ENCODE data around the gene PPHLN1.
A peak's percentile ranks its signal among the peaks of the same experiment; 100 is the strongest.

The PPHLN1 gene

DNA sequence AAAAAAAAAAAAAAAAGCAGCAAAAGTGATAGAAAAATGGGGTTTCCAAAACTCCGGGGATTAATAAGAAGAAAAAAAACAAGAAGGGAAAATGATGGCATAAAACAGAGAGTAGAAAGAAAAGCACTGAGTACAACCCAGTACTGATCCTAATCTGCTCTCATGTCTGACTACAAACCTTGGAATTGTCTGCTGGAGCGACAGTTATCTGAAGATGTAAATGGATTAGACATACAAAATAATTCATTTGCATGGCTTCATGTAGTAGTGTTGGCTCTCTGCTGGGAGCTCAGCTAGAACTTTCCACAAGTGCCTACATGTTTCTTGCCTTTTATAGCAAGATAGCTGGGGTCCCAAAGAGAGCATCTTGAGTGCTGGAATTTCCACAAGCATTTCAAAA is 34.3 kb upstream of the PPHLN1 start:
- TF ChIP-seq ZFP30 (CRISPR knock-in tag; IDR thresholded peaks at IDR 0.05) (no peak), SNAI2 (CRISPR knock-in tag; IDR thresholded peaks at IDR 0.05) (peak; percentile 19; the same call in 1 of the 2 replicates), PPARA (CRISPR knock-in tag; IDR thresholded peaks at IDR 0.05; ENCODE audit: borderline replicate concordance) (no peak), ISL1 (CRISPR knock-in tag; IDR thresholded peaks at IDR 0.05) (peak; percentile 26)
- TF ChIP-seq, protein P1, sequence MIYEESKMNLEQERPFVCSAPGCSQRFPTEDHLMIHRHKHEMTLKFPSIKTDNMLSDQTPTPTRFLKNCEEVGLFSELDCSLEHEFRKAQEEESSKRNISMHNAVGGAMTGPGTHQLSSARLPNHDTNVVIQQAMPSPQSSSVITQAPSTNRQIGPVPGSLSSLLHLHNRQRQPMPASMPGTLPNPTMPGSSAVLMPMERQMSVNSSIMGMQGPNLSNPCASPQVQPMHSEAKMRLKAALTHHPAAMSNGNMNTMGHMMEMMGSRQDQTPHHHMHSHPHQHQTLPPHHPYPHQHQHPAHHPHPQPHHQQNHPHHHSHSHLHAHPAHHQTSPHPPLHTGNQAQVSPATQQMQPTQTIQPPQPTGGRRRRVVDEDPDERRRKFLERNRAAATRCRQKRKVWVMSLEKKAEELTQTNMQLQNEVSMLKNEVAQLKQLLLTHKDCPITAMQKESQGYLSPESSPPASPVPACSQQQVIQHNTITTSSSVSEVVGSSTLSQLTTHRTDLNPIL (CRISPR knock-in tag; IDR thresholded peaks at IDR 0.05; ENCODE audit: low read depth): no peak
- TF ChIP-seq, protein P2, sequence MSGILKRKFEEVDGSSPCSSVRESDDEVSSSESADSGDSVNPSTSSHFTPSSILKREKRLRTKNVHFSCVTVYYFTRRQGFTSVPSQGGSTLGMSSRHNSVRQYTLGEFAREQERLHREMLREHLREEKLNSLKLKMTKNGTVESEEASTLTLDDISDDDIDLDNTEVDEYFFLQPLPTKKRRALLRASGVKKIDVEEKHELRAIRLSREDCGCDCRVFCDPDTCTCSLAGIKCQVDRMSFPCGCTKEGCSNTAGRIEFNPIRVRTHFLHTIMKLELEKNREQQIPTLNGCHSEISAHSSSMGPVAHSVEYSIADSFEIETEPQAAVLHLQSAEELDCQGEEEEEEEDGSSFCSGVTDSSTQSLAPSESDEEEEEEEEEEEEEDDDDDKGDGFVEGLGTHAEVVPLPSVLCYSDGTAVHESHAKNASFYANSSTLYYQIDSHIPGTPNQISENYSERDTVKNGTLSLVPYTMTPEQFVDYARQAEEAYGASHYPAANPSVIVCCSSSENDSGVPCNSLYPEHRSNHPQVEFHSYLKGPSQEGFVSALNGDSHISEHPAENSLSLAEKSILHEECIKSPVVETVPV (CRISPR knock-in tag; IDR thresholded peaks at IDR 0.05): no peak
- peak; percentile 76 for ATAC-seq

DNA sequence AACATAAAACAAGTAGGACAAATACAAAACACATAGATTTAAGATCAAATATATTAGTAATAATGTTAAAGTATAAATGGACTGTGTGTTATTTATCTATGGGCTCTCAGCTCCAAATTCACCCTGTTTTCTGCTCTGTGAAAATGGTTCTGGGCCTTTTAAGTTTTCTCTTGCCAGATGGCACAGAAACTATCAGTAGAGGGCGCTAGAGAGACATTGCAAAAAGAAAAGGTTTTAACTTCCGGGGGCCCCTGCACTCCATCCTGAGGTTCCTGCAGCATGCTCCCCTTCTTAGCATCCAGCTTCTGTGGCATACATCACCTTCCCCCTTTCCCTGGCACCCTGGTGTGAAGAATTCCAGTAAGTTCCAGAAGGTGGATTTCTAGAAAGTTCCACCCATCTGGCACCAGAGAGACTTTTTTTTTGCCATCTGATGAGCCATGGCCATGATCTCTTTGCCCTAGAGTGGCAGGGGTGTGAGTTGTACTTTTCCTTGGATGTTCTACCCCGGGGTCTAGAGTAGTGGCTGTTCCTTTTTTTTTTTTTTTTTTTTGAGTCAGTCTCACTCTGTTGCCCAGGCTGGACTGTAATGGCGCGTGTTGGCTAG is 29.4 kb upstream of the PPHLN1 start:
- no peak for TF ChIP-seq OSR1 (CRISPR knock-in tag; IDR thresholded peaks at IDR 0.05)
- no peak for TF ChIP-seq ZFP30 (CRISPR knock-in tag; IDR thresholded peaks at IDR 0.05)
- TF ChIP-seq, protein P3, sequence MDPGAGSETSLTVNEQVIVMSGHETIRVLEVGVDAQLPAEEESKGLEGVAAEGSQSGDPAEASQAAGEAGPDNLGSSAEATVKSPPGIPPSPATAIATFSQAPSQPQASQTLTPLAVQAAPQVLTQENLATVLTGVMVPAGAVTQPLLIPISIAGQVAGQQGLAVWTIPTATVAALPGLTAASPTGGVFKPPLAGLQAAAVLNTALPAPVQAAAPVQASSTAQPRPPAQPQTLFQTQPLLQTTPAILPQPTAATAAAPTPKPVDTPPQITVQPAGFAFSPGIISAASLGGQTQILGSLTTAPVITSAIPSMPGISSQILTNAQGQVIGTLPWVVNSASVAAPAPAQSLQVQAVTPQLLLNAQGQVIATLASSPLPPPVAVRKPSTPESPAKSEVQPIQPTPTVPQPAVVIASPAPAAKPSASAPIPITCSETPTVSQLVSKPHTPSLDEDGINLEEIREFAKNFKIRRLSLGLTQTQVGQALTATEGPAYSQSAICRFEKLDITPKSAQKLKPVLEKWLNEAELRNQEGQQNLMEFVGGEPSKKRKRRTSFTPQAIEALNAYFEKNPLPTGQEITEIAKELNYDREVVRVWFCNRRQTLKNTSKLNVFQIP (CRISPR knock-in tag; IDR thresholded peaks at IDR 0.05; ENCODE audit: borderline replicate concordance, low read depth): no peak
- TF ChIP-seq TCF4 (CRISPR knock-in tag; IDR thresholded peaks at IDR 0.05; ENCODE audit: borderline replicate concordance): no peak
- no peak for TF ChIP-seq TOX (CRISPR knock-in tag; IDR thresholded peaks at IDR 0.05; ENCODE audit: borderline replicate concordance)
- no peak for TF ChIP-seq PPARA (CRISPR knock-in tag; IDR thresholded peaks at IDR 0.05; ENCODE audit: borderline replicate concordance)
- TF ChIP-seq, protein P2 (CRISPR knock-in tag; IDR thresholded peaks at IDR 0.05): no peak
- no peak for TF ChIP-seq ESRRG (CRISPR knock-in tag; IDR thresholded peaks at IDR 0.05)
- TF ChIP-seq, protein P4, sequence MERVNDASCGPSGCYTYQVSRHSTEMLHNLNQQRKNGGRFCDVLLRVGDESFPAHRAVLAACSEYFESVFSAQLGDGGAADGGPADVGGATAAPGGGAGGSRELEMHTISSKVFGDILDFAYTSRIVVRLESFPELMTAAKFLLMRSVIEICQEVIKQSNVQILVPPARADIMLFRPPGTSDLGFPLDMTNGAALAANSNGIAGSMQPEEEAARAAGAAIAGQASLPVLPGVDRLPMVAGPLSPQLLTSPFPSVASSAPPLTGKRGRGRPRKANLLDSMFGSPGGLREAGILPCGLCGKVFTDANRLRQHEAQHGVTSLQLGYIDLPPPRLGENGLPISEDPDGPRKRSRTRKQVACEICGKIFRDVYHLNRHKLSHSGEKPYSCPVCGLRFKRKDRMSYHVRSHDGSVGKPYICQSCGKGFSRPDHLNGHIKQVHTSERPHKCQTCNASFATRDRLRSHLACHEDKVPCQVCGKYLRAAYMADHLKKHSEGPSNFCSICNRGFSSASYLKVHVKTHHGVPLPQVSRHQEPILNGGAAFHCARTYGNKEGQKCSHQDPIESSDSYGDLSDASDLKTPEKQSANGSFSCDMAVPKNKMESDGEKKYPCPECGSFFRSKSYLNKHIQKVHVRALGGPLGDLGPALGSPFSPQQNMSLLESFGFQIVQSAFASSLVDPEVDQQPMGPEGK (CRISPR knock-in tag; IDR thresholded peaks at IDR 0.05; ENCODE audit: borderline replicate concordance): no peak
- ATAC-seq: no peak

DNA sequence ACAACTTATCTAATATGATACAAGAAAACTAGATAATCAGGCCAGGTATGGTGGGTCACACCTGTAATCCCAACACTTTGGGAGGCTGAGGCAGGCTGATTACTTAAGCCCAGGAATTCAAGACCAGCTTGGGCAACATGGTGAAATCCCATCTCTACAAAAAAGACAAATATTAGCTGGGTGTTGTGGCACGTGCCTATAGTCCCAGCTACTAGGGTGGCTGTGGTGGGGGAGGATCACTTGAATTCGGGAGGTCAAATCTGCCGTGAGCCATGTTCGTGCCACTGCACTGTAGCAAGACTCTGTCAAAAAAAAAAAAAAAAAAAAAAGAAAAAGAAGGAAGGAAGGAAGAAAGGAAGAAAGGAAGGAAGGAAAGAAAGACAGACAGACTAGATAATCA is 27.1 kb upstream of the PPHLN1 start:
- no peak for ATAC-seq
- no peak for TF ChIP-seq ISL1 (CRISPR knock-in tag; IDR thresholded peaks at IDR 0.05)
- no peak for TF ChIP-seq ZNF8 (CRISPR knock-in tag; IDR thresholded peaks at IDR 0.05)
- no peak for TF ChIP-seq ESRRG (CRISPR knock-in tag; IDR thresholded peaks at IDR 0.05)
- TF ChIP-seq, protein P2 (CRISPR knock-in tag; IDR thresholded peaks at IDR 0.05): no peak
- no peak for TF ChIP-seq ZFP3 (CRISPR knock-in tag; IDR thresholded peaks at IDR 0.05)
- no peak for TF ChIP-seq ZFP30 (CRISPR knock-in tag; IDR thresholded peaks at IDR 0.05)
- no peak for TF ChIP-seq ARNTL (CRISPR knock-in tag; IDR thresholded peaks at IDR 0.05; ENCODE audit: borderline replicate concordance, low read depth)
- TF ChIP-seq, protein P1 (CRISPR knock-in tag; IDR thresholded peaks at IDR 0.05; ENCODE audit: low read depth): no peak
- no peak for TF ChIP-seq RARB (CRISPR knock-in tag; IDR thresholded peaks at IDR 0.05)
- TF ChIP-seq, protein P3 (CRISPR knock-in tag; IDR thresholded peaks at IDR 0.05; ENCODE audit: borderline replicate concordance, low read depth): no peak
- no peak for TF ChIP-seq SNAI2 (CRISPR knock-in tag; IDR thresholded peaks at IDR 0.05)
- TF ChIP-seq GLIS3 (CRISPR knock-in tag; IDR thresholded peaks at IDR 0.05): no peak
- TF ChIP-seq ZC3H10 (CRISPR knock-in tag; IDR thresholded peaks at IDR 0.05): no peak

All from SK-N-SH treated with all-trans-retinoic acid at 6 μM for 48 hours (cell line).